Brain microvascular endothelial cell (primary cell): Measurements from ENCODE around the gene ULK2.
"Not testable (repeated sequence)": the region's sequence is repeated elsewhere in the genome, so short reads cannot be mapped to it uniquely, and the experiment has no call there.

Experiments
- DNase-seq: peaks from one replicate; pipeline ENCODE4 v3.0.0-alpha.2; 2020
- H3K27ac ChIP-seq: fragments of 250-450 bp; sonication (Bioruptor Pico); 2 replicates; pipeline ENCODE4 v1.5.1; 2020; ENCODE audit warnings: mild to moderate bottlenecking, moderate library complexity
- H3K27me3 ChIP-seq: fragments of 250-450 bp; sonication (Bioruptor Pico); replicated peaks from 2 replicates; pipeline ENCODE4 v1.5.1; 2020; ENCODE audit warnings: mild to moderate bottlenecking
- H3K36me3 ChIP-seq: fragments of 250-450 bp; sonication (Bioruptor Pico); replicated peaks from 2 replicates; pipeline ENCODE4 v1.5.1; 2020; ENCODE audit warnings: mild to moderate bottlenecking
- H3K4me3 ChIP-seq: 2 replicates; pipeline ENCODE4 v1.5.1; 2011; ENCODE audit warnings: low read depth, mild to moderate bottlenecking, control low read depth, low read length, moderate library complexity
- in situ Hi-C: cut with HindIII; loops from 2 replicates; pipeline ENCODE4 v1.10.0; 2017; ENCODE audit warnings: low sequenced_read_pairs, low pct_ligation_motif_present
- TF ChIP-seq, protein P1 (sequence below): IDR thresholded peaks from 2 replicates; pipeline ENCODE4 v1.5.1; 2011; ENCODE audit warnings: low read depth, mild to moderate bottlenecking, moderate library complexity, low read length, control low read depth, inconsistent platforms; ENCODE audit errors: missing control alignments

The ULK2 gene

DNA sequence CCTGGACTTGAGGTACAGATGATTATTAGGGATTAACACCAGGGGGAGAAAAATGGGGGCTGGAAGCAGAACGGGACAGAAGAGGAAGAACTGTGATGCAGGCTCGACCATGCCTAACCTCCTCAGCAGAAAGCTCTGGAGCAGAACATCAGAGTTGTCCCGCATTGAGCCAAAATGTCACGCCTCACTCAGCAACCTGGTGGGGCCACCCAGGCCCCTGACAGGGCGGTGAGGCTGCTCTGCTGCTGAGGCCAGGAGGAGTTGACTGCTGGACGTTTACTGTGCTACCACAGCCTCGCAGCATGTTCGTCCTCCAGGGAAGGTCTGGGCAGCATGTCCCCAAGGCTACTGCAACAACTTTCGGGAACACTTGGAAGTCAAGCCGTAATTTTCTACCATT is 6.5 kb upstream of the ULK2 start:
- TF ChIP-seq, protein P1, sequence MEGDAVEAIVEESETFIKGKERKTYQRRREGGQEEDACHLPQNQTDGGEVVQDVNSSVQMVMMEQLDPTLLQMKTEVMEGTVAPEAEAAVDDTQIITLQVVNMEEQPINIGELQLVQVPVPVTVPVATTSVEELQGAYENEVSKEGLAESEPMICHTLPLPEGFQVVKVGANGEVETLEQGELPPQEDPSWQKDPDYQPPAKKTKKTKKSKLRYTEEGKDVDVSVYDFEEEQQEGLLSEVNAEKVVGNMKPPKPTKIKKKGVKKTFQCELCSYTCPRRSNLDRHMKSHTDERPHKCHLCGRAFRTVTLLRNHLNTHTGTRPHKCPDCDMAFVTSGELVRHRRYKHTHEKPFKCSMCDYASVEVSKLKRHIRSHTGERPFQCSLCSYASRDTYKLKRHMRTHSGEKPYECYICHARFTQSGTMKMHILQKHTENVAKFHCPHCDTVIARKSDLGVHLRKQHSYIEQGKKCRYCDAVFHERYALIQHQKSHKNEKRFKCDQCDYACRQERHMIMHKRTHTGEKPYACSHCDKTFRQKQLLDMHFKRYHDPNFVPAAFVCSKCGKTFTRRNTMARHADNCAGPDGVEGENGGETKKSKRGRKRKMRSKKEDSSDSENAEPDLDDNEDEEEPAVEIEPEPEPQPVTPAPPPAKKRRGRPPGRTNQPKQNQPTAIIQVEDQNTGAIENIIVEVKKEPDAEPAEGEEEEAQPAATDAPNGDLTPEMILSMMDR: no peak
- no peak overlapping the region for H3K4me3 ChIP-seq
- H3K27me3 ChIP-seq: no peaks in the 10 kb centered on the region
- DNase-seq: no peak
- no peaks in the 10 kb centered on the region for H3K36me3 ChIP-seq
- in situ Hi-C loops: no loop called here
- no peak overlapping the region for H3K27ac ChIP-seq

DNA sequence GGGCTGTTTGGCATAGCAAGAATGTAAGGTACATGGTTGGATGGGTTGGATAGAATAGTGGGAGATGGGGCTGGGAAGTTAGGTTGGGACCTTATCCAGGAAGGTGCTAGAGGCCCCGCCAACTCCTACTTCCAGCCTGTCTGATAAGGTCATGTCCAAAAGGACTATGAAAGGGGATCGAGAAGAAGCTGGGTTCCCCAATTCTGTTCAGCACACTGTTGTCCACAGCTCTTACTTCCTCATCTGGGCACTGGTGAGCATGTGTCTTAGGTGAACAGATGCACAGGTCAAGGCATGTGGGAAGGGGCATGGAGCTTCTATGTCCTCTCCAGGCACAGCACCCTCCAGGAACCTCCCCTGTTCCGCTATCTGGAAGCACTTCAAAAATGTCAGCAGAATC is 5.6 kb upstream of the ULK2 start:
- no peak for DNase-seq
- Histone ChIP-seq H3K27me3 (no peaks in the 10 kb centered on the region), H3K27ac (no peak overlapping the region), H3K4me3 (no peak overlapping the region), H3K36me3 (no peaks in the 10 kb centered on the region)
- in situ Hi-C loops: no loop called here
- TF ChIP-seq, protein P1: no peak

DNA sequence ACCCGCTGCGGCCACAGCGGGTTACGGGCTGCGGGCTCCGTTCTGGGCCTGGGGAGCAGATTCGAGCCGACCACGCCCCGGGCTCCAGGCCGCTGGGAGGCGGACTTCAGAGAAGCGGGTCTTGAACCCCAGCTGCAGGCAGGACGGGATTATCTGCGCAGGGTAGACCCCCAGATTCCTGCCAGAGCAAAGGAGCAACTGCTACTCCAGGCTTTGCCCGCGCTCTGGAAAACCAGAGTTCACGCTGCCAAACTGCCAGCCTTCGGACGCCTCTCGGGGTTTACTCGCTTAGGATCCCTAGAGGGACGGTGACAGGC is 301 bp upstream of the ULK2 start:
- Histone ChIP-seq H3K4me3 (peak overlapping the region; percentile 73), H3K27ac (no peak overlapping the region), H3K36me3 (no peaks in the 10 kb centered on the region), H3K27me3 (no peaks in the 10 kb centered on the region)
- TF ChIP-seq, protein P1: no peak
- in situ Hi-C loops: no loop called here
- no peak for DNase-seq

DNA sequence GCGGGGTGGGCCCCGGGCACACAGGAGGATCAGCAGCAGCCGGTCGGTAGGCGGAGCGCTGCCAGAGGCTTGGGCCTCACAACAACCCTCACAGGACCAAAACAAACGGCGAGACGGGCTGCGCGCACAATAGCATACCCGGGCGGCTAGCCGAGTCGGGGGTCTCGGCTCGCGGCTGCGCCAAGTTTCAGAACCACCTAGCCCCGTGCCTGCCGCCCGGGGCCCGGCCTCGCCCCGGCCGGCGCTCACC is 732 bp downstream of the ULK2 start:
- TF ChIP-seq, protein P1: peak; percentile 66
- no peaks in the 10 kb centered on the region for H3K27me3 ChIP-seq
- H3K36me3 ChIP-seq: no peaks in the 10 kb centered on the region
- H3K4me3 ChIP-seq: peak overlapping the region; percentile 73
- DNase-seq: peak; percentile 29
- peak overlapping the region; percentile 34 for H3K27ac ChIP-seq
- in situ Hi-C loops: no loop called here

DNA sequence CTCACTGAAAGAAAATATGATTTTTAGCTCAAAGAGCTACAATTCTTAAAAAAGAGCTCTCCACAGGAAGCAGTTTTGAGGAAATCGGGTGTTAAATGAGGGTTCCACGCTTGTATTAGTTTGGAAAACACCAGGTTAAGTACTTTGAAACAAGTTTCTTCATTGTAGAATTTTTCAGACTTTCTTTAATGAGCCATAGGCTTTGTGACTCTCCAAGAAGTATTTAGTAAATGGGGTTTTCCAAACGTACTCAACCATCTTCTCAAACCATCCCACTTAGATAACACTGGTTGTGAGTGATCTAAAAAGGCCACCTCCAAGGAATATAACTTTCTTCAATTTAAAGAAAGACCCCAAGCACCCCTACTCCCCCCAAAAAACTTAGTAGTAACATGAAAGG is 2.7 kb downstream of the ULK2 start:
- in situ Hi-C loops: no loop called here
- no peak overlapping the region for H3K4me3 ChIP-seq
- H3K27me3 ChIP-seq: no peaks in the 10 kb centered on the region
- TF ChIP-seq, protein P1: no peak
- no peak overlapping the region for H3K27ac ChIP-seq
- no peaks in the 10 kb centered on the region for H3K36me3 ChIP-seq
- no peak for DNase-seq

DNA sequence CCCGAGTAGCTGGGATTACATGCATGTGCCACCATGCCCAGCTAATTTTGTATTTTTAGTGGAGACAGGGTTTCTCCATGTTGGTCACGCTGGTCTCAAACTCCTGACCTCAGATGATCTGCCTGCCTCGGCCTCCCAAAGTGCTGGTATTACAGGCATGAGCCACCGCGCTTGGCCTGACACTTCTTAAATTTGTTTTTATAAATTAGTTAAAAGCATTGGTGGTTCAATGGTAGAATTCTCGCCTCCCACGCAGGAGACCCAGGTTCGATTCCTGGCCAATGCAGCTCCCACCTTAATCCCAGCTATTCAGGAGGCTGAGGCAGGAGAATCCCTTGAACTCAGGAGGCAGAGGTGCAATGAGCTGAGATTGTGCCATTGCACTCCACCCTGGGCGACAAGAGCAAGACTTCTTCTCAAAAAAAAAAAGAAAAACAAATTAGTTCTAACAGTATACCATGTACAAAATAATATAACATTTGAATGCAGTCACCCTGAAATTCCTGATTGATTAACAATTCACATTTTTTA is 7.0 kb downstream of the ULK2 start:
- DNase-seq, H3K27ac ChIP-seq, in situ Hi-C loops, H3K27me3 ChIP-seq, H3K4me3 ChIP-seq, H3K36me3 ChIP-seq: not testable (repeated sequence)
